ENCODE data around the gene GNA15. TPM values are rescaled to one million over a fixed set of nuclear protein-coding genes. Genes with fewer than 3 reads are reported as not detected.

Gene GNA15
- total and polyA plus RNA-seq, 2 of the 8 experiments (the other 6 are each of a cell fraction or from before 2014, with no cell fraction given), result 0.26 to 0.45 TPM

DNA sequence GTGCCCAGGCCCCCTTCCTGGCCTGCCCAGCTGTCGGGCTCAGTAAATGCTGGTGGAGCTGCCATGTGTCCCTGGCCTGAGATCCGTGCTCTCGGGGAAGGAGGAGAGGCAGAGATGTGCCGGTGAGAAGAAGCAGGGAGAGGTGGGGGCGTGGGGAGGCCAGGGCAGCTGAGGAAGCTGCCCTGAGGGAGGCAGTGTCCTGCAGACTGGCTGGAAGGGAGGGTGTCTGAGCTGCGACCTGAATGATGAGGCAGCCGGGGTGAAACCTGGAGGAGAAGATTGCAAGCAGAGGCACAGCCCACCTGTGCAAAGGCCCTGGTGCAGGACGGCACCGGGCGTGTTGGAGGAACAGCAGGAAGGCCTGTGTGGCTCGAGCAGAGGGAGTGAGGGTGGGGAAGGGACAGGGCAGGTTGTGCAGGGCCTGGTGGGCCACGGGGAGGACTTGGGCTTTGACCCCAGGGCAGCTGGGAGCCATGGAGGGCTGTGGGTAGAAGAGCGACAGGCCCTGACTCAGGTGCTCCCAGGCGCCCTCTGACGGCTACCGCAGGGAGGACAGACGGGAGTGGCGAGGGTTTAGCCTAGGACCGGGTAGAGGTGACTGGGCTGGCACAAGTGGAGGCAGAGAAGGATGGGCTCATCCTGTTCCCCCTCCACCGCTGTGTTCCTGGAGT, 74.6 kb downstream of the GNA15 start (continued):
- TF ChIP-seq, protein P1, sequence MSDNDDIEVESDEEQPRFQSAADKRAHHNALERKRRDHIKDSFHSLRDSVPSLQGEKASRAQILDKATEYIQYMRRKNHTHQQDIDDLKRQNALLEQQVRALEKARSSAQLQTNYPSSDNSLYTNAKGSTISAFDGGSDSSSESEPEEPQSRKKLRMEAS (IDR thresholded peaks at IDR 0.05), result 0 out of 2 replicates have a peak, but pooled peaks have one; percentile 8
- no peak for TF ChIP-seq SAP30 (IDR thresholded peaks at IDR 0.05; ENCODE audit: insufficient read depth, insufficient replicate concordance, low read length)
- TF ChIP-seq CHD1 (IDR thresholded peaks at IDR 0.05; ENCODE audit: low read depth, low read length), result no peak
- TF ChIP-seq, protein P2, sequence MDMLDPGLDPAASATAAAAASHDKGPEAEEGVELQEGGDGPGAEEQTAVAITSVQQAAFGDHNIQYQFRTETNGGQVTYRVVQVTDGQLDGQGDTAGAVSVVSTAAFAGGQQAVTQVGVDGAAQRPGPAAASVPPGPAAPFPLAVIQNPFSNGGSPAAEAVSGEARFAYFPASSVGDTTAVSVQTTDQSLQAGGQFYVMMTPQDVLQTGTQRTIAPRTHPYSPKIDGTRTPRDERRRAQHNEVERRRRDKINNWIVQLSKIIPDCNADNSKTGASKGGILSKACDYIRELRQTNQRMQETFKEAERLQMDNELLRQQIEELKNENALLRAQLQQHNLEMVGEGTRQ (IDR thresholded peaks at IDR 0.05; ENCODE audit: low read length), result no peak
- TF ChIP-seq CHD2 (IDR thresholded peaks at IDR 0.05; ENCODE audit: low read length), result no peak
- no peak for TF ChIP-seq CEBPB (IDR thresholded peaks at IDR 0.05; ENCODE audit: low read depth, low read length)
- no peak for TF ChIP-seq JUN (IDR thresholded peaks at IDR 0.05; ENCODE audit: low read depth, low read length)
- TF ChIP-seq GTF2F1 (IDR thresholded peaks at IDR 0.05; ENCODE audit: borderline replicate concordance, low read depth, low read length), result no peak
- peak; percentile 100 for TF ChIP-seq KDM1A (IDR thresholded peaks at IDR 0.05; ENCODE audit: borderline replicate concordance, low read length)
- TF ChIP-seq ZNF274 (IDR thresholded peaks at IDR 0.05; ENCODE audit: borderline replicate concordance, extremely low read depth, low read length), result no peak
- TF ChIP-seq GABPA (IDR thresholded peaks at IDR 0.05; ENCODE audit: borderline replicate concordance, insufficient read depth, low read length), result peak; percentile 50; the same call in 1 of the 2 replicates
- TF ChIP-seq SP1 (IDR thresholded peaks at IDR 0.05; ENCODE audit: low read depth, low read length), result no peak
- TF ChIP-seq EZH2 (IDR thresholded peaks at IDR 0.05; ENCODE audit: low read depth, low read length, severe bottlenecking), result no peak
- peak; percentile 76 for TF ChIP-seq POLR2AphosphoS5 (IDR thresholded peaks at IDR 0.05; ENCODE audit: low read depth, low read length)
- no peak for TF ChIP-seq CBX8 (IDR thresholded peaks at IDR 0.05; ENCODE audit: borderline replicate concordance, low read depth, low read length)
- TF ChIP-seq, protein P3, sequence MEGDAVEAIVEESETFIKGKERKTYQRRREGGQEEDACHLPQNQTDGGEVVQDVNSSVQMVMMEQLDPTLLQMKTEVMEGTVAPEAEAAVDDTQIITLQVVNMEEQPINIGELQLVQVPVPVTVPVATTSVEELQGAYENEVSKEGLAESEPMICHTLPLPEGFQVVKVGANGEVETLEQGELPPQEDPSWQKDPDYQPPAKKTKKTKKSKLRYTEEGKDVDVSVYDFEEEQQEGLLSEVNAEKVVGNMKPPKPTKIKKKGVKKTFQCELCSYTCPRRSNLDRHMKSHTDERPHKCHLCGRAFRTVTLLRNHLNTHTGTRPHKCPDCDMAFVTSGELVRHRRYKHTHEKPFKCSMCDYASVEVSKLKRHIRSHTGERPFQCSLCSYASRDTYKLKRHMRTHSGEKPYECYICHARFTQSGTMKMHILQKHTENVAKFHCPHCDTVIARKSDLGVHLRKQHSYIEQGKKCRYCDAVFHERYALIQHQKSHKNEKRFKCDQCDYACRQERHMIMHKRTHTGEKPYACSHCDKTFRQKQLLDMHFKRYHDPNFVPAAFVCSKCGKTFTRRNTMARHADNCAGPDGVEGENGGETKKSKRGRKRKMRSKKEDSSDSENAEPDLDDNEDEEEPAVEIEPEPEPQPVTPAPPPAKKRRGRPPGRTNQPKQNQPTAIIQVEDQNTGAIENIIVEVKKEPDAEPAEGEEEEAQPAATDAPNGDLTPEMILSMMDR (IDR thresholded peaks at IDR 0.05; ENCODE audit: control extremely low read depth in 1 of 3, insufficient read depth in 1 of 3, low read depth in 1 of 3, low read length in 3 of 3), result peak; percentile 79 to 93 (median 92)
- no peak for TF ChIP-seq CREB1 (IDR thresholded peaks at IDR 0.05)
- TF ChIP-seq HDAC2 (IDR thresholded peaks at IDR 0.05; ENCODE audit: borderline replicate concordance in 1 of 2, low read depth in 2 of 2, low read length in 2 of 2), result peak in 1 of 2 experiments; percentile 96; a peak in 2 of 4 replicates
